ENCODE data around the gene RALGAPA2. TPM values are rescaled to one million over a fixed set of nuclear protein-coding genes. Genes with fewer than 3 reads are reported as not detected.

Gene RALGAPA2
- total RNA-seq, 4 donors from 2014 or later = 13.3 to 29.8 (median 23.6) TPM

DNA sequence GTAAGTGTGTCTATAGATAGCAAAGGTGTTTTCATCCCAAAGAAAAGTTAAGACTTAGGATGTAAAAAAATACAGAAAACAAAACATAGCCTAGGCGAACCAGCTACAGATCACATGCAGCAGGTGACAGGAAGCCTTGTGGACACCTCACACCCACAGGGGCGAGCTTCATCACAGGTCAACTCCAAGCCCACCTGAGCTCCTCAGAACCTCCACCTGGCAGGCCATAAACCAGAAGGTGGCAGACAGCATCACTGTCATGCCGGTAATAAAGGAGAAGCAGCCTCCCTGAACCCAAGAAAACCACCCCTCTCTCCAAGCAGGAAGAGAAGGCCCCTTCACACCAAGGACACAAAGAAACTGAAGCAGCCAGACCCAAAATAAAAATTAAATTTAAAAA, 1.0 kb downstream of the RALGAPA2 start:
- intact Hi-C loops (cut with DNase I) = no loop called here
- WGBS, 2 donors = 15 to 17% methylated on average over 2 to 3 of the region's 3 CpGs
- Histone ChIP-seq H3K4me3 (peak overlapping the region; percentile 79 to 98 (median 96)), H3K4me1 (peaks cover 11 to 34% (median 13%) of the 10 kb centered on the region in 3 donors), H3K27me3 (no peaks in the 10 kb centered on the region), H3K9me3 (no peaks in the 10 kb centered on the region), H3K27ac (peak overlapping the region; percentile 91 to 95 (median 94)), H3K36me3 (no peaks in the 10 kb centered on the region)
- TF ChIP-seq, protein P1, sequence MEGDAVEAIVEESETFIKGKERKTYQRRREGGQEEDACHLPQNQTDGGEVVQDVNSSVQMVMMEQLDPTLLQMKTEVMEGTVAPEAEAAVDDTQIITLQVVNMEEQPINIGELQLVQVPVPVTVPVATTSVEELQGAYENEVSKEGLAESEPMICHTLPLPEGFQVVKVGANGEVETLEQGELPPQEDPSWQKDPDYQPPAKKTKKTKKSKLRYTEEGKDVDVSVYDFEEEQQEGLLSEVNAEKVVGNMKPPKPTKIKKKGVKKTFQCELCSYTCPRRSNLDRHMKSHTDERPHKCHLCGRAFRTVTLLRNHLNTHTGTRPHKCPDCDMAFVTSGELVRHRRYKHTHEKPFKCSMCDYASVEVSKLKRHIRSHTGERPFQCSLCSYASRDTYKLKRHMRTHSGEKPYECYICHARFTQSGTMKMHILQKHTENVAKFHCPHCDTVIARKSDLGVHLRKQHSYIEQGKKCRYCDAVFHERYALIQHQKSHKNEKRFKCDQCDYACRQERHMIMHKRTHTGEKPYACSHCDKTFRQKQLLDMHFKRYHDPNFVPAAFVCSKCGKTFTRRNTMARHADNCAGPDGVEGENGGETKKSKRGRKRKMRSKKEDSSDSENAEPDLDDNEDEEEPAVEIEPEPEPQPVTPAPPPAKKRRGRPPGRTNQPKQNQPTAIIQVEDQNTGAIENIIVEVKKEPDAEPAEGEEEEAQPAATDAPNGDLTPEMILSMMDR (IDR thresholded peaks at IDR 0.05) = no peak
- TF ChIP-seq POLR2A (IDR thresholded peaks at IDR 0.05) = no peak
- DNase-seq = no peak

DNA sequence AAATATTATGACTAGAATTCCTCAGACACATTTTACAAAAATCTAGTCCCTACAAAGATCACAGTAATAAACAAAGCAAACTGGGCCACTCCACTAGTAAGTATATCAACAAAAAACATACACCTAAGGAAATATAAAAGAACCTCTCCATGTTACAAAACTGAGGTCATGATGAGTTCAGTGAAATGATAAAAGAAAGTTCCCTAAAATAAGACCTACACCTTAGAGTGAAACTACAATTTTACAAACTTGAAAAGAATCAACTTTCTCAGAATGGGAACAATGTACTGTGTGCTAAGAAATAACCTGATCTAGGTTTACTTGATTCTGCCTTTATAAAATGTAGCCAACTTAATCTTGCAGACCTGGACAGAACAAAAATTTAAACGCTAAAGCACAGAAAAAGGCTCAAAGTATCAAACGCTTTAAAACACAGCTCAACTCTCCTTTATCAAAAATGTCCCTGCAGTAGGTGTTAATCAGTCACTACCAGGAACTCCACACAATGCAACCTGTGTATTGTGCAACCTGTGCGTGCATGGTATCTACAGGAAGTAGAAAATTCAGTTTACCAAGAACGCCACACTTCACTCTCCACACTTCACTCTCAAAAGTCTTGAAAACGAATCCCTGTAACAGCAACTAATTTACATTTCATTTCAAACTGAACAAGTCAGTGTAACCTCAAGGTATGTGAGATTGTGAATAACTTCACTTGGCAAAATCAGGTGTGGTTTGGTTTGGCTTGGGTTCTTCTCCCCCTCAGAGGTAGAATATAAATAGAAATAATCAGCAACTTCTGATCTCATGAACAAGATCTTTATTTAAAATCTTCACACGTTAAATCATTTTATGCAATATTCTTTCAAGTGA, 1.8 kb downstream of the RALGAPA2 start:
- WGBS, 2 donors = 13 to 34% methylated on average over 6 of the region's 6 CpGs
- no peaks in the 10 kb centered on the region for H3K36me3 ChIP-seq
- H3K4me3 ChIP-seq = peak overlapping the region; percentile 79 to 98 (median 96)
- H3K27me3 ChIP-seq = no peaks in the 10 kb centered on the region
- H3K4me1 ChIP-seq = peaks cover 11 to 34% (median 13%) of the 10 kb centered on the region in 3 donors
- H3K9me3 ChIP-seq = no peaks in the 10 kb centered on the region
- no peak for TF ChIP-seq POLR2A (IDR thresholded peaks at IDR 0.05)
- TF ChIP-seq, protein P1 (IDR thresholded peaks at IDR 0.05) = no peak
- H3K27ac ChIP-seq = peak overlapping the region; percentile 91 to 95 (median 94)
- intact Hi-C loops (cut with DNase I) = no loop called here
- DNase-seq = no peak

DNA sequence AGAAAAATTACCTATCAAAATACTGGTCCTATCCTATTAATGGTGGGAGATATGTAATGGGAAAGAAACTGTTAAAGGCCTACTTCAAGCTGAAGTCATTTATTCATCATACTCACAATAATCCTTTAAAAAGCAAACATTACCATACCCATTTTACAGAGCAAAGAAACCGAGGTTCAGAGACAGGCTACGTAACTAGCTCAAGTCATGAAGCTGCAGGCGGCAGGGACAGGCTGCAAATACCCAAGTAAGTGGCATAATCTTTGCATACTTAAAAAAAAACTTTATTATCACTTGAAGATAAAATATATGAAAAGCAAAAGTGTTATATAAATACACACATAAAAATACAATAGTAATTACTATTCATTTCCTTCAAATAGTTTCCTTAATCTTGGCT, 2.6 kb downstream of the RALGAPA2 start:
- H3K36me3 ChIP-seq = no peaks in the 10 kb centered on the region
- H3K27me3 ChIP-seq = no peaks in the 10 kb centered on the region
- WGBS, 2 donors = 66 to 84% methylated on average over 3 of the region's 3 CpGs
- peaks cover 11 to 34% (median 13%) of the 10 kb centered on the region in 3 donors for H3K4me1 ChIP-seq
- no peak for DNase-seq
- H3K4me3 ChIP-seq = peak overlapping the region in 2 of 4 donors; percentile 95 to 97
- TF ChIP-seq, protein P1 (IDR thresholded peaks at IDR 0.05) = no peak
- TF ChIP-seq POLR2A (IDR thresholded peaks at IDR 0.05) = no peak
- intact Hi-C loops (cut with DNase I) = no loop called here
- H3K27ac ChIP-seq = peak overlapping the region in 3 of 4 donors; percentile 25 to 94 (median 91)
- no peaks in the 10 kb centered on the region for H3K9me3 ChIP-seq

DNA sequence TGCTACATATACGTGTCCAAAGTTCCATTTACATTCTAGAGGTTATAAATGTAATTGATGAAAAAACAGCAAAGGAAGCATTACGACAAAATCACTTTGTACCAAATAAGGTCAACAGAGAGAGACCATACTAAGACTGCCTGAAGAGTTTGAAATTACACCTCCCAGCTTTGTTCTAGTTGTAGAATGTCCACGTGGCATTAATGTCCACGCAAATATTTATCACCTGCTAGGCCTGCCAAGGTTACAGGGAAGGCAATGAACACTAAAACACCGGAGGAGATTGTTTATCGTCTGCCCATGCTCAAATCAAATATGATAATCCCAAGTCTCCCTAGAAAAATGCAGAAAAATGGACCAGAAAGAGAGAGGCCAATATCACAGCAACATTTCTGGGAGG, 6.2 kb downstream of the RALGAPA2 start:
- H3K4me1 ChIP-seq = peaks cover 8 to 22% (median 9%) of the 10 kb centered on the region in 3 donors
- intact Hi-C loops (cut with DNase I) = no loop called here
- no peaks in the 10 kb centered on the region for H3K36me3 ChIP-seq
- no peaks in the 10 kb centered on the region for H3K27me3 ChIP-seq
- H3K4me3 ChIP-seq = no peak overlapping the region
- no peaks in the 10 kb centered on the region for H3K9me3 ChIP-seq
- DNase-seq = no peak
- TF ChIP-seq POLR2A (IDR thresholded peaks at IDR 0.05) = no peak
- TF ChIP-seq, protein P1 (IDR thresholded peaks at IDR 0.05) = no peak
- 85 to 92% methylated on average over 6 of the region's 6 CpGs for WGBS, 2 donors
- no peak overlapping the region for H3K27ac ChIP-seq
